Measurements from ENCODE around the gene GNL1.
"Not testable (repeated sequence)": the region's sequence is repeated elsewhere in the genome, so short reads cannot be mapped to it uniquely, and the experiment has no call there.

GNL1 gene

GRCh38 chr6:30537931-30538330 is 18.4 kb downstream of the GNL1 start:
- Mint-ChIP-seq H3K4me1 (ENCODE audit: low read depth in 2 of 2) (peaks cover 24 to 26% of the 10 kb centered on the region in 2 donors), H3K27ac (no peak overlapping the region), H3K4me3 (no peak overlapping the region), H3K9me3 (no peaks in the 10 kb centered on the region), H3K36me3 (ENCODE audit: insufficient read depth) (peaks cover 30% of the 10 kb centered on the region), H3K27me3 (no peaks in the 10 kb centered on the region)
- ATAC-seq (replicated peaks) = no peak
- DNase-seq = no peak

- peaks cover 22 to 33% of the 10 kb centered on the region in 2 donors for H3K4me1 Mint-ChIP-seq (ENCODE audit: low read depth in 2 of 2)
- peaks cover 27% of the 10 kb centered on the region for H3K36me3 Mint-ChIP-seq (ENCODE audit: insufficient read depth)
- DNase-seq (peak in 1 of 3 experiments; percentile 27), ATAC-seq (replicated peaks) (peak; percentile 66)
- H3K27ac Mint-ChIP-seq = peak overlapping the region; percentile 94 to 96
- peak overlapping the region; percentile 82 to 85 for H3K4me3 Mint-ChIP-seq
- no peaks in the 10 kb centered on the region for H3K9me3 Mint-ChIP-seq
- no peaks in the 10 kb centered on the region for H3K27me3 Mint-ChIP-seq
Observed at GRCh38 chr6:30533460-30534294, 22.6 kb downstream of the GNL1 start.

GRCh38 chr6:30530014-30530413 is 26.3 kb downstream of the GNL1 start:
- H3K4me3 Mint-ChIP-seq = peak overlapping the region in 1 of 2 donors; percentile 50
- H3K9me3 Mint-ChIP-seq = no peaks in the 10 kb centered on the region
- no peaks in the 10 kb centered on the region for H3K27me3 Mint-ChIP-seq
- peak overlapping the region; percentile 72 to 74 for H3K27ac Mint-ChIP-seq
- H3K4me1 Mint-ChIP-seq (ENCODE audit: low read depth in 2 of 2) = peaks cover 27 to 50% of the 10 kb centered on the region in 2 donors
- ATAC-seq (replicated peaks) (no peak), DNase-seq (no peak)
- H3K36me3 Mint-ChIP-seq (ENCODE audit: insufficient read depth) = peaks cover 28% of the 10 kb centered on the region

GRCh38 chr6:30529349-30529875 is 26.9 kb downstream of the GNL1 start:
- peak overlapping the region; percentile 50 to 59 for H3K4me3 Mint-ChIP-seq
- peaks cover 28% of the 10 kb centered on the region for H3K36me3 Mint-ChIP-seq (ENCODE audit: insufficient read depth)
- peak; percentile 37 for ATAC-seq (replicated peaks)
- not testable (repeated sequence) for H3K9me3 Mint-ChIP-seq, DNase-seq, H3K27me3 Mint-ChIP-seq
- H3K4me1 Mint-ChIP-seq (ENCODE audit: low read depth in 2 of 2) = peaks cover 32 to 53% of the 10 kb centered on the region in 2 donors
- H3K27ac Mint-ChIP-seq = peak overlapping the region; percentile 72 to 74

- not testable (repeated sequence) for H3K9me3 Mint-ChIP-seq; H3K36me3 Mint-ChIP-seq (ENCODE audit: insufficient read depth); DNase-seq; H3K27me3 Mint-ChIP-seq; H3K4me3 Mint-ChIP-seq; H3K27ac Mint-ChIP-seq; ATAC-seq (replicated peaks)
- H3K4me1 Mint-ChIP-seq (ENCODE audit: low read depth in 2 of 2) = peaks cover 19 to 36% of the 10 kb centered on the region in 2 donors
Observed at GRCh38 chr6:30526444-30526843, 29.8 kb downstream of the GNL1 start.

- Mint-ChIP-seq H3K4me1 (ENCODE audit: low read depth in 2 of 2) (peaks cover 9 to 14% of the 10 kb centered on the region in 2 donors), H3K36me3 (ENCODE audit: insufficient read depth) (peaks cover 12% of the 10 kb centered on the region)
- ATAC-seq (replicated peaks); DNase-seq; H3K27me3 Mint-ChIP-seq; H3K27ac Mint-ChIP-seq; H3K4me3 Mint-ChIP-seq; H3K9me3 Mint-ChIP-seq: not testable (repeated sequence)
Observed at GRCh38 chr6:30521952-30522351, 34.3 kb downstream of the GNL1 start.

- H3K27me3 Mint-ChIP-seq; H3K4me3 Mint-ChIP-seq; DNase-seq; H3K9me3 Mint-ChIP-seq; ATAC-seq (replicated peaks); H3K27ac Mint-ChIP-seq: not testable (repeated sequence)
- Mint-ChIP-seq H3K4me1 (ENCODE audit: low read depth in 2 of 2) (peaks cover 11 to 21% of the 10 kb centered on the region in 2 donors), H3K36me3 (ENCODE audit: insufficient read depth) (peaks cover 20% of the 10 kb centered on the region)
Observed at GRCh38 chr6:30521082-30521481, 35.2 kb downstream of the GNL1 start.

GRCh38 chr6:30520522-30520921 is 35.8 kb downstream of the GNL1 start:
- peaks cover 15 to 22% of the 10 kb centered on the region in 2 donors for H3K4me1 Mint-ChIP-seq (ENCODE audit: low read depth in 2 of 2)
- peaks cover 26% of the 10 kb centered on the region for H3K36me3 Mint-ChIP-seq (ENCODE audit: insufficient read depth)
- no peaks in the 10 kb centered on the region for H3K27me3 Mint-ChIP-seq
- DNase-seq (no peak), ATAC-seq (replicated peaks) (no peak)
- H3K4me3 Mint-ChIP-seq = no peak overlapping the region
- H3K27ac Mint-ChIP-seq = no peak overlapping the region
- H3K9me3 Mint-ChIP-seq = no peaks in the 10 kb centered on the region

- H3K27me3 Mint-ChIP-seq; ATAC-seq (replicated peaks); H3K27ac Mint-ChIP-seq; DNase-seq; H3K9me3 Mint-ChIP-seq: not testable (repeated sequence)
- peaks cover 29% of the 10 kb centered on the region for H3K36me3 Mint-ChIP-seq (ENCODE audit: insufficient read depth)
- peaks cover 21 to 23% of the 10 kb centered on the region in 2 donors for H3K4me1 Mint-ChIP-seq (ENCODE audit: low read depth in 2 of 2)
- H3K4me3 Mint-ChIP-seq = peak overlapping the region in 1 of 2 donors; percentile 33
Observed at GRCh38 chr6:30518505-30519145, 37.7 kb downstream of the GNL1 start.

- H3K27ac Mint-ChIP-seq = peak overlapping the region in 1 of 2 donors; percentile 98
- ATAC-seq (replicated peaks); DNase-seq; H3K9me3 Mint-ChIP-seq; H3K27me3 Mint-ChIP-seq: not testable (repeated sequence)
- H3K36me3 Mint-ChIP-seq (ENCODE audit: insufficient read depth) = peaks cover 29% of the 10 kb centered on the region
- peaks cover 21 to 23% of the 10 kb centered on the region in 2 donors for H3K4me1 Mint-ChIP-seq (ENCODE audit: low read depth in 2 of 2)
- peak overlapping the region in 1 of 2 donors; percentile 33 for H3K4me3 Mint-ChIP-seq
Observed at GRCh38 chr6:30517767-30518504, 38.4 kb downstream of the GNL1 start.

GRCh38 chr6:30516754-30517076 is 39.6 kb downstream of the GNL1 start:
- Mint-ChIP-seq H3K4me3 (peak overlapping the region; percentile 75 to 81), H3K27ac (peak overlapping the region; percentile 94 to 98), H3K36me3 (ENCODE audit: insufficient read depth) (peaks cover 29% of the 10 kb centered on the region), H3K4me1 (ENCODE audit: low read depth in 2 of 2) (peaks cover 26 to 31% of the 10 kb centered on the region in 2 donors)
- not testable (repeated sequence) for DNase-seq; ATAC-seq (replicated peaks); H3K9me3 Mint-ChIP-seq; H3K27me3 Mint-ChIP-seq

GRCh38 chr6:30515944-30516753 is 40.1 kb downstream of the GNL1 start:
- peak; percentile 88 for ATAC-seq (replicated peaks)
- Mint-ChIP-seq H3K9me3 (no peaks in the 10 kb centered on the region), H3K27ac (peak overlapping the region; percentile 94 to 98), H3K27me3 (no peaks in the 10 kb centered on the region), H3K36me3 (ENCODE audit: insufficient read depth) (peaks cover 29% of the 10 kb centered on the region), H3K4me3 (peak overlapping the region; percentile 75 to 81), H3K4me1 (ENCODE audit: low read depth in 2 of 2) (peaks cover 29 to 36% of the 10 kb centered on the region in 2 donors)
- peak; percentile 83 to 86 (median 84) for DNase-seq
